Neural crest cell (in vitro differentiated cells): ENCODE data around the gene PTPRR. TPM values are rescaled to one million over a fixed set of nuclear protein-coding genes. Genes with fewer than 3 reads are reported as not detected.

Experiments
- DNase-seq: peaks from one replicate; pipeline ENCODE4 v3.0.0; 2021; ENCODE audit warnings: low read depth, mixed read lengths, low spot score
- H3K27ac Mint-ChIP-seq: one replicate; pipeline ENCODE4 v1.8.0; 2021; ENCODE audit warnings: mild to moderate bottlenecking, mixed read lengths; ENCODE audit not compliant: unreplicated experiment
- H3K27me3 Mint-ChIP-seq: 2 replicates; pipeline ENCODE4 v1.8.0; 2021; ENCODE audit warnings: low read depth, mild to moderate bottlenecking, mixed read lengths
- H3K36me3 Mint-ChIP-seq: 2 replicates; pipeline ENCODE4 v1.8.0; 2021; ENCODE audit warnings: low read depth, mild to moderate bottlenecking, mixed read lengths
- H3K4me1 Mint-ChIP-seq: 2 replicates; pipeline ENCODE4 v1.8.0; 2021; ENCODE audit warnings: mixed read lengths
- H3K4me3 Mint-ChIP-seq: one replicate; pipeline ENCODE4 v1.8.0; 2021; ENCODE audit warnings: mild to moderate bottlenecking, mixed read lengths
- H3K9me3 Mint-ChIP-seq: 2 replicates; pipeline ENCODE4 v1.8.0; 2021; ENCODE audit warnings: mixed read lengths
- CTCF ChIP-seq: fragments of 200-600 bp; sonication (generic); conservative IDR thresholded peaks from 2 replicates; pipeline ENCODE4 v1.5.0; 2021; ENCODE audit warnings: antibody characterized with exemption, mild to moderate bottlenecking
- total RNA-seq: library from RNA; stranded (reverse); gene quantifications from 2 replicates; pipeline ENCODE4 v1.2.1, GENCODE V29; 2021

The PTPRR gene
- total RNA-seq, 1 donor from 2014 or later: 0.61 TPM

- TF ChIP-seq CTCF: no peak
- Mint-ChIP-seq H3K27ac (no peak overlapping the region), H3K36me3 (peaks cover 2% of the 10 kb centered on the region), H3K9me3 (peaks cover 2% of the 10 kb centered on the region), H3K4me1 (peaks cover 24% of the 10 kb centered on the region), H3K4me3 (no peak overlapping the region), H3K27me3 (no peaks in the 10 kb centered on the region)
- DNase-seq: no peak
These were observed 161.2 kb downstream of the PTPRR start for GRCh38 chr12:70759161-70759918.

GRCh38 chr12:70758494-70758845 lies 162.1 kb downstream of the PTPRR start:
- Mint-ChIP-seq H3K4me1 (peaks cover 24% of the 10 kb centered on the region), H3K27ac (no peak overlapping the region), H3K27me3 (no peaks in the 10 kb centered on the region), H3K36me3 (no peaks in the 10 kb centered on the region), H3K4me3 (no peak overlapping the region), H3K9me3 (no peaks in the 10 kb centered on the region)
- no peak for DNase-seq
- TF ChIP-seq CTCF: no peak

- peaks cover 24% of the 10 kb centered on the region for H3K4me1 Mint-ChIP-seq
- no peaks in the 10 kb centered on the region for H3K36me3 Mint-ChIP-seq
- no peak overlapping the region for H3K4me3 Mint-ChIP-seq
- no peak for TF ChIP-seq CTCF
- no peaks in the 10 kb centered on the region for H3K9me3 Mint-ChIP-seq
- H3K27ac Mint-ChIP-seq: no peak overlapping the region
- no peak for DNase-seq
- H3K27me3 Mint-ChIP-seq: no peaks in the 10 kb centered on the region
These were observed 162.6 kb downstream of the PTPRR start for GRCh38 chr12:70757830-70758493.

- no peak overlapping the region for H3K4me3 Mint-ChIP-seq
- H3K27ac Mint-ChIP-seq: no peak overlapping the region
- DNase-seq: no peak
- TF ChIP-seq CTCF: no peak
- H3K9me3 Mint-ChIP-seq: no peaks in the 10 kb centered on the region
- H3K36me3 Mint-ChIP-seq: no peaks in the 10 kb centered on the region
- H3K27me3 Mint-ChIP-seq: no peaks in the 10 kb centered on the region
- H3K4me1 Mint-ChIP-seq: peaks cover 24% of the 10 kb centered on the region
These were observed 163.7 kb downstream of the PTPRR start for GRCh38 chr12:70756791-70757190.

GRCh38 chr12:70756118-70756517 lies 164.4 kb downstream of the PTPRR start:
- Mint-ChIP-seq H3K27me3 (no peaks in the 10 kb centered on the region), H3K4me3 (no peak overlapping the region), H3K27ac (no peak overlapping the region), H3K9me3 (no peaks in the 10 kb centered on the region), H3K4me1 (peaks cover 24% of the 10 kb centered on the region), H3K36me3 (no peaks in the 10 kb centered on the region)
- TF ChIP-seq CTCF: no peak
- no peak for DNase-seq
